ENCODE results near the gene LRRN4CL.
"Not testable (repeated sequence)": the region's sequence is repeated elsewhere in the genome, so short reads cannot be mapped to it uniquely, and the experiment has no call there.

Gene LRRN4CL

GRCh38 chr11:62689421-62690183, at the start of gene LRRN4CL:
Gene LRRN4CL (minus strand): TSS chr11:62689530. CDS start chr11:62688508, 1,022 bp downstream.
- DNase-seq (ENCODE audit: low read depth in 2 of 3, low spot score in 1 of 3) = no peak

GRCh38 chr11:62737196-62737595, 47.9 kb upstream of the LRRN4CL start:
- DNase-seq (ENCODE audit: low read depth in 2 of 3, low spot score in 1 of 3) = no peak

- no peak for DNase-seq (ENCODE audit: low read depth in 2 of 3, low spot score in 1 of 3)
Measured at GRCh38 chr11:62732830-62733229, 43.5 kb upstream of the LRRN4CL start.

DNA sequence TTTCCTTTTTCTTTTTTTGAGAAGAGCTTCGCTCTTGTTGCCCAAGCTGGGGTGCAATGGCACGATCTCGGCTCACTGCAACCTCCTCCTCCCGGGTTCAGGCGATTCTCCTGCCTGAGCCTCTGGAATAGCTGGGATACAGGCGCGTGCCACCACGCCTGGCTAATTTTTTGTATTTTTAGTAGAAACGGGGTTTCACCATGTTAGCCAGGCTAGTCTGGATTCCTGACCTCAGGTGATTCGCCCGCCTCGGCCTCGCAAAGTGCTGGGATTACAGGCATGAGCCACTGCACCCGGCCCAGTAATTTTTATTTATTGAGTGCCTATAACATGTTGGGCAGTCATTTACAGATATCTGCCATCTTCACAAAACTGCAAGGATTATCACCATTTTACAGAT, 40.7 kb upstream of the LRRN4CL start:
- not testable (repeated sequence) for DNase-seq (ENCODE audit: low read depth in 2 of 3, low spot score in 1 of 3)

GRCh38 chr11:62728171-62728988, 39.0 kb upstream of the LRRN4CL start, which contains the start of gene TTC9C:
Gene TTC9C (plus strand): TSS chr11:62728486. CDS start chr11:62728849, 363 bp downstream.
- peak; percentile 63 to 82 (median 78) for DNase-seq (ENCODE audit: low read depth in 2 of 3, low spot score in 1 of 3)

DNA sequence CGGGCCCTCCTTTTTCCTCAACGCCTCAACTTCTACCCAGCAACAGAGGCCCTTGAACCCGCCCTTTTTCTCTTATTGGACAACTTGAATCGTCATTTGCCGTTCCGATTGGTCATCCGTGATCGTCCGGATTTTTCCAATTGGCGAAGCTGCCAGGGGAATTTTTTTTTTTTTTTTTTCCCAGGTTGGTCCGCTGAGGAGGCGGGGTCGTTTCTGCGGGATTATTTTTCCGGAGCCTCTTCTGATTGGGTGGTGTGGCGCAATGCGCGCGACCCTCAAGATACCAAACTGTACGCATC, 38.5 kb upstream of the LRRN4CL start:
- DNase-seq (ENCODE audit: low read depth in 2 of 3, low spot score in 1 of 3) = peak; percentile 75 to 76 (median 75)

DNA sequence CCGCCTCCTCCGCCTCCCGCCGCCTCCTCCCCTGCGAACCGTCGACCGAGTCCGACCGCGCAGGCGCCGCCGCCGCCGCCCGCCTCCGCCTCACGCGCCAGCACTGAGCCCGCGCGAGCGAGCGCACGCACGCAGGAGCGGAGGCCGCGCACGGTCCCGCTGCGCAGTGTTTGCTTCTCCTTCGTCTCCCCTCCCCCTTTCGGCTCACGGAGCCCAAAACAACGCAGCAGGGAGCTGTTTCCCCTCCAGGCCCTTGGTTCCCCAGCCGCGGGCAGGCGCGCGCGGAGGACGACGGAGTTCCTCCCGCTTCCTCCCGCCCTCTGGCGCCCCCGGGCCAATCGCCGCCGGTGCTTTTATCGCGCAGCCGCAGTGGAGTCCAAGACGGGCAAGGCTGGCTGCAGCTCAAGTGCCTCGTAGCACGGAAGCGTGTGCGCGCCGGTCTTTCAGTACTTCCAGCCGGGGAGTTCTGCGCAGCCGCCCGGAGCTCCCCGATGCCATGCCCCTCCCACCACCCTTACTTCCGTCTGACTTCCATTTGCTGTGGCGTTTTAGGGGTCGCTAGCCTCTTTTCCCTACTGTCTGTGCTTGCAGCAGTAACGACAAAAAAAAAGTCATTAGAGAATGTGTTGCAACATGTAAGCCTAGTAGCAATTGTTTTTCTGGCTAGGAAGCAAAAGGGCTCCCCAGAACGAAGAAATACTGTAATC, 38.0 kb upstream of the LRRN4CL start, which contains the start of gene HNRNPUL2:
Gene HNRNPUL2, minus strand, starts transcription at position 293 of the 707 bp plus-strand sequence. CDS start 301 bp downstream, outside the sequence.
- peak; percentile 95 to 99 (median 96) for DNase-seq (ENCODE audit: low read depth in 2 of 3, low spot score in 1 of 3)

DNA sequence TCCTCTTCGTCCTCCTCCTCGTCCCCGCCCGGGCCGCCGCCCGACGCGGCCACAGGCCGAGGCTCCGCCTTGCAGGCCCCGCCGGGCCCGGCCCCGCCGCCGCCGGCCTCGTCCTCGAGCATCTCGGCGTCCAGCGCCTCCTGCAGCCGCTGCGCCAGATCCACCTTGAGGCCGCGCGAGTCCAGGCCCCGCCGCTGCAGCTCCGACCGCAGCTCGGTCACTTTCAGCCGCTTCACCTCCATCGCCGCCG, 37.5 kb upstream of the LRRN4CL start:
- no peak for DNase-seq (ENCODE audit: low read depth in 2 of 3, low spot score in 1 of 3)

GRCh38 chr11:62726156-62726914, 37.0 kb upstream of the LRRN4CL start:
- DNase-seq (ENCODE audit: low read depth in 2 of 3, low spot score in 1 of 3) = no peak

GRCh38 chr11:62725646-62726045, 36.3 kb upstream of the LRRN4CL start:
- DNase-seq (ENCODE audit: low read depth in 2 of 3, low spot score in 1 of 3) = no peak

DNA sequence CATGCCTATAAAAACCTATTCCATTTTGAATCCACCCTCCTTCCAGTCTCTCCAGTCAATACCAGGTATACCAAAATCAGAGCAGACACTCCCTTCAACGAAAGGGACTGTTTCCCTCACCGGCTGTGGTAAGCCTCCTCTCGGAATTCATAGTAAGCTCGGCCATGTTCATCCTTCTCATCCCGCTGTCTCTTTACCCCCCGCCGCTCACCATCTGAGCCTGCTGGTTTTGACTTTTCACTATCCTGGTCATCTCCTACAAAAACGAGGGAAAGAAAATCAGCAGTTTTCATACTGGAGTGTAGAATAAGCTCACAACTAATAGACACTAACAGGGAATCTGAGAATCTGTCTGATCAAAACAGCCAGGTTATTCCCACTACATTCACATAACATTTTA, 34.8 kb upstream of the LRRN4CL start:
- no peak for DNase-seq (ENCODE audit: low read depth in 2 of 3, low spot score in 1 of 3)

DNA sequence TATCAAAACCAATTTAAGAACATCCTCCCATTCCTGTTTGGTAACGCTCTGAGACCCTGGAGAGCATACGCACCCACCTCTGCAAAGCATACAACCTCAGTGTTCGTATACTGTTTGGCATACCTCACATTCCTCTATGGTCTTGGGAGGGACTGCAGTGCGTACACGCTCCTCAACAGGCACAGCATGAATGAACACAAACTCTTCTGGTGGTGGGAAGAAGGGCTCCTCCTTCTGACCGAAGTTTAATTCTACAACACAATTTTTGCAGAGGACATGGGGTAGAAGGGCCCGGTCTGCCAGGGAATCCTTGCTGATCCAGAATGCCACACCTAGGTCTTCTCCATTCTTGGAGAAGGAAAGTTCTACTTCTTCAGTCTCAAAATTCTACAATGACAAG, 32.7 kb upstream of the LRRN4CL start:
- DNase-seq (ENCODE audit: low read depth in 2 of 3, low spot score in 1 of 3) = no peak

DNA sequence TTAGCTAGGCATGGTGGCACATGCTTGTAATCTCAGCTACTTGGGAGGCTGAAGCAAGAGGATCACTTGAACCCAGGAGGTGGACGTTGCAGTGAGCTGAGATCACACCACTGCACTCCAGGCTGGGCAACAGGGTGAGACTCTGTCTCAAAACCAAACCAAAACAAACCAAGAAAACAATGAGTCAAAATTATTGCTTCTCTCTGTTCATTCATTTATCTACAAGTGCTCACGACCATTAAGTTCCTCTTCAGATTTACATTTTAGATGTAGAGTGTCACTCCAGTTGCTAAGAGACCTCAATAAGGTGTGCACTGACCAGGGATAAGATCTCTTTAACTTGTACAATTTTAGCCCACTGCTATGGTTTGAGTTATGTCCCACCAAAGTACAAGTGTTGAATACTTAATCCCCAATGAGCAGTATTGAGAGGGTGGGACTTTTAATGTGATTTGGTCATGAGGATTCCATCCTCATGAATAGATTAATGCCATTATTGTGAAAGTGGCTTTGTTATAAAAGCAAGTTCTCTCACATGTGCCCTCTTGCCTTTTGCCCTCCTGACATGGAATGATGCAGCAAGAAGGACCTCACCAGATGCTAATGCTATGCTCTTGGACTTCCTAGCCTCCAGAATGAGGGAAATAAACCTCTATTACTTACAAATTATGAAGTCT, 30.1 kb upstream of the LRRN4CL start:
- no peak for DNase-seq (ENCODE audit: low read depth in 2 of 3, low spot score in 1 of 3)

GRCh38 chr11:62716816-62717215, 27.5 kb upstream of the LRRN4CL start:
- DNase-seq (ENCODE audit: low read depth in 2 of 3, low spot score in 1 of 3) = no peak

DNA sequence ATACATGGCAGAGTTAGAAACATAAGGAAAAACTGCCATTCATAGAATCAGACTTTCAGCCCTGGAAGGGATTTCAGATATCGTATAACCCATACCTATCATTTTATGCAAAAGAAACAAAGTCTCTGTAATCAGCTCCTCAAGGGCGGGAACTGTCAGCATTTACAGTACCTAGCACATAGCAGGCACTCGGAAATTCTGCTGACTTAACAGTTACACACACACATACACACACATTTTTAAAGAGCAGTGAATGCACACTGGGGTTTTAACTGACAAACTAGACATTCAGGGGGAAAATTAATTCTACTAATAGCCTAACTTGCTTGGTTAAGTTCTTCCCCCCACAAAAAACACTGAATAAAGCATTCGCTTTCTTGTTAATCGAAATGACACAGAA, 26.9 kb upstream of the LRRN4CL start:
- DNase-seq (ENCODE audit: low read depth in 2 of 3, low spot score in 1 of 3) = no peak

GRCh38 chr11:62715150-62716130, 26.1 kb upstream of the LRRN4CL start:
- DNase-seq (ENCODE audit: low read depth in 2 of 3, low spot score in 1 of 3) = no peak

- no peak for DNase-seq (ENCODE audit: low read depth in 2 of 3, low spot score in 1 of 3)
Measured at GRCh38 chr11:62713343-62713742, 24.0 kb upstream of the LRRN4CL start.

GRCh38 chr11:62712861-62713260, 23.5 kb upstream of the LRRN4CL start:
- no peak for DNase-seq (ENCODE audit: low read depth in 2 of 3, low spot score in 1 of 3)

- no peak for DNase-seq (ENCODE audit: low read depth in 2 of 3, low spot score in 1 of 3)
Measured at GRCh38 chr11:62712276-62712812, 23.0 kb upstream of the LRRN4CL start.
